ENCODE measurements around the gene MORC4.
A peak's percentile ranks its signal among the peaks of the same experiment; 100 is the strongest.
"Not testable (repeated sequence)": the region's sequence is repeated elsewhere in the genome, so short reads cannot be mapped to it uniquely, and the experiment has no call there.

The MORC4 gene

DNA sequence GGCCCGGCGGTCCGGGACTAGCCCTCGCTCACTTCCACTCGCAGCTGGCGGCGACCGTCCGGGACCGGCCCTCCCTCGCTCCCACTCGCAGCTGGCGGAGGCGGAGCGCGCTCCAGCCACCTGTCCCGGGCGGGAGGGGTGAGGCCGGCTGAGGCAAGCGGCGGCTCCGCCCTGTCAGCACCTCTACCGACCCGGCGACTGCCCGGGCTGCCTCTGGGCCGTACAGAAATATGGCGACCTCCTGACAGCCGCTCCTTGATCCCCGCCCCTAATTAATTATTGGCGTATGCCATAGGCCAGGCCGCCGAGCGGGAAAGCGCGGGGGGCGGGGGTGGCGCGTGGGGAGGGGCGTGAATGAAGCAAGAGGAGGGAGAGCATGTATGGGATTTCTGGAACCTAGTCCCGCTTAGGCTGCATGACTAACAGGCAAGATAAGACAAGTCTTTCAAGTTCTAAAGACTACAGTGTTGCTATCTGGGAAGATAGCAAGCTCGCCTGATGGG is at the start of gene MORC4:
Gene MORC4 (minus strand): TSS at position 200 of the 503 bp plus-strand sequence. CDS start 243 bp downstream, outside the sequence.
- peak; percentile 76 for DNase-seq

DNA sequence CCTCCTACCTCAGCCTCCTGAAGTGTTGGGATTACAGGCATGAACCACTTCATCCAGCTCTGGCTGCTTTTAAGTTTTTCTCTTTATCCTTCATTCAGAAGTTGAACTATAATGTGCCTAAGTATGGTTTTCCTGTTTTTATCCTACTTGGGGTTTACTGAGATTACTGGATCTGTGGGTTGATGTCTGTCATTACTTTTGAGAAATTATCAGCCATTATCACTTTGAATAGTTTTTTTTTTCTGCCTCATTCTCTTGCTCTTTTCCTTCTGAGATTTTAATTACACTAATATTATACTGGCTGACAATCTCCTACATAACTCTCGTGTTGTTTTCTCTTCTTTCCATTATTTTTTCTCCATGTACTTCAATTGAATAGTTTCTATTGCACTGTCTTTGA is 47.6 kb upstream of the MORC4 start:
- no peak for DNase-seq

DNA sequence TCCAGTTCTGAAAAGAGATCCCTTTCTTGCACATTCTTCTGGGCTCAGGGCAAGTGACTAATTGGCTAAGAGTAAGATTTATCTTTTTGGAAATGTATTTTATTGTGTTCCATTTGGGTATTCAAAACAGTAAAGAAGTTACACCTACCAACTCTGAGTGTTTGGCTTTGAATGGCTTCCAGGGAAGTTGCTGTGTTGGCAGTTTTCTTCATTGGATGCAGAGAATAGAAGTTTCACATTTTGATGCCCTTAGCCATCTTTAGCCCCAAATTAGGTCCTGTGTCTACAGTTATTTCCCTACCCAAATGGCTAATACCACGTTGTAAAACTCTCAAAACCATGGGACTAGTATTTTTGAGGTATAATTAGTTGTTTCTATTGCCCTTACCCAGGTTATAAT is 29.7 kb upstream of the MORC4 start:
- no peak for DNase-seq

DNA sequence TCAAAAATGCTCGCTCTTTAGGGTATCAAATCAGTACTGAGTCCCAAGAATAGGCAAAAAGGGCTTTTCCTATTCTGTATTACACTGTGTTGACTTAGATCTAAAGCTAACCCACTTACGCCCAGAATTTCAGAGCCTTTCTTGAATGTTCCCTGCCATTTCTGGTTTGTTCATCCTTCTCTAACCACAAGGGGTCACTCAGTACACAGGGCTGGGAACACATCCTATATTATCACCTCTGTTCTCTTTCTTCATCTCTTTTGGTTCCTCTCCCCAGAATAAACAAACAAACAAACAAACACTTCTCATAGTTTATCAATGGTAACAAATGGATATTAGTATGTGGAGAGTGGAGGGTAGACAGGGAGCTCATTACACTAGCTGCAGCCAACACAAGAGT is 25.5 kb upstream of the MORC4 start:
- DNase-seq = no peak

DNA sequence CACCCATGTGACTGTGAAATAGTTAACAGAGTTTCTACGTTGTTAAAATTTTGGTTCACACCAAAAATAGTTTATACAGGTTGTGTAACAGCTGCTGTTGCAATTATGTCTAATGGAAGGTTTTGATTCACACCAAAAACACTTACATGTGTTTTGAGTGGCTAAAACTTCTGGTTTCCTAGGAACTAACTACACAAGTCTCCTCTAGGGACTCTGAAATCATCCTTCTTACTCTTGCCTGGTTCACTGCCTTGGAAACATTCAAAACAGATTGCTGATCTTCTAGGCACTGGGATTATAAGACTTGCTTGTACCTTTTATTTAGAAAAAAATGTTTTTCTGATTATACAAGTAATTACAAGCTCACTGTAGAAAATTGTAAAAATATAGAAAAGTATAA is 14.9 kb upstream of the MORC4 start:
- DNase-seq = no peak

DNA sequence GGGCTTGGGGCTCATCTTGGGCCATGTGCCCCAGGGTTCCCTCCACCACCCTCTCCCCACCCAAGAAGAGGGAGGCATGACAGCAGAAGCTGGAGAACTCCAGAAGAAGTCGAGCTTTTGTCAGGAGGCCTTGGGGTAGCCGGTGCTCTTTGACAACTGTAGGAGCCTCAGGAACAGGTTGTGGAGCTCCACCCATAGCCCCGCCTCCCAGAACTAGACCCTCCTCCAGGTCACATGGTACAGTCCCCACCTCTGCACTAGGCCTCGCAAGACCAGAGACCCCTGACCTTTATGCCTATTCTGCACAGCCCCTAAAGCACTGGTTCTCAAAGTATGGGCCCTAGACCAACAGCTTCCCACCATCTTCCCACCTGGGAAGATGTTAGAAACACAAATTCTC is 8.0 kb upstream of the MORC4 start:
- no peak for DNase-seq

DNA sequence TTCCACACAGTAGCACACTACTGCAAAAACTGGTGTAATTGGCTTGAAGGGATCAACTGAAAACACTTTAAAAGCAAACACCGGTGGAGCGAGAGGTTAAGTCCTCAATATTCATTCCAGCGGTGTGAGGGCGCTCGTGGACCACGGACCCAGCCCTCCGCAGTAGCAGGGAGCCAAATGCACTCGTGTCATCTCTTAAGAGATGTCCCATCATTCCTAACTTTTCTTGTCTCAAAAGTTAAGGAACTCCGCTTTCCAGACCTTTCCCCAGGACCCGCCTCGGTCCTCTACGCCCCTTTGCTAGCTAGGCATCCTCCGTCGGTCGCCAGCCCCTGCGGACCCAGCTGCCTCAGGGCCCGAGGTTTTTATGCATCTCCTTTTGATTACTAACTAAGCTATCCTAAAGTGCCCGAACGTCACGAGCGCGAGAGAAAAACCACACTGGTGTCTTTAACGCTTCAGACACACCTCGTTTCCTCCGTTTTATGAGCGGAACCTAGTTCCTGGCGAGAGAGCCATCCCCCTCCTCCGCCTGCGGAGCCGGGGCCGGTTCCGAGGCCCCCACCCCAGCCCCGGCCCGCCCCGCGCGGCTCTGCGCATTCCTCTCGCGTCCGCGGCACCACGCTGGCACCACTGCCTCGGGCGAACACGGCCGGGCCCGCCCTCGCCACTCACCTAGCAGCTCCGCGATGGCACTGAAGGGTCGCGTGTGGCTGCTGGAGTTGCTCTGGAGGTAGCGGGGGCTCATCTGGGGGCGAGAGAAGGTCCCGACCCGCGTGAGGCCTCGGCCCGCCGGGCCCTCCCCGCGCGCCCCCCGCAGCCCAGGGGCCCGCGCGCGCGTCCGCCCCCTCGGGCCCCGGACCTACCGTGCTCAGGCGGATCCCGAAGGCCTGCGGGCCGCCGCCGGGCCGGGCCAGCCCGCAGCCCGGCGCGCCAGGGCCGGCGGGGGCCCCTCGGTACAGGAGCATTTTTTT is 723 bp downstream of the MORC4 start:
- peak; percentile 59 for DNase-seq

DNA sequence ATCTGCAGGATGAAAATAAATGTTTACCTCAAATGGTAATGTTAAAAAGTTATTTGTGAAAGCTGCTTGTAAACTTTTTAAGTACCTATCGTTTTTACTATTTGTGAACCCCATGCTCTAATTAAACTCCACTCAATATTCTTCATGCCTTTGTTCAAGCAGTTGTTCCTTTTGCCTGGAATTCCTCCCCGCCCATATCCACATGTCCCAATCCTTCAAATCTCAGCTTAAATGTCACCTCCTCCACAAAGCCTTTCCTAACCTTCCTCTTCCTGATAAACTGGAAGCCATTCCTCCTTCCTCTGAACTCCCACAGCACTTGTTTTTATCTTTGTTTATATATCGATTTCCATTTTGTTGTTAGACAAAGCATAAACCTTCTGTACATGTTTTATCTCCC is 2.4 kb downstream of the MORC4 start:
- no peak for DNase-seq

DNA sequence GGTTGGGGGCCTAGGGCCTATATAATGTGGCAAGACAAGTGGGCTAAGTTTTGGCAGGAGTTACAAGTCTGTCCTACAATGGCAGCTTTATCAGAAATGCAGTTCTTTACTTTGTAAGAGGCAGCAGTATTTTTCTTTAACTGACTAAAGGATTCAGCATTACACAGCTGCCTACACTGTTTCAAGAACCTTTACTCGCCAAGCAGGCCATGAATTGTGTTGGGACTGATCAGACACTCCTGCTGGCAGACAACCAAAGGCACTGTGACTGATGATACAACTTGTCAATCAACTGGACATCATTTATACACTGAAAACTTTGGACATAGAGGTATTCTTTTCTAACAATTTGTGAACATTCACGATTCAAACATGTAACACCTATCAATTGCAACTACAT is 4.3 kb downstream of the MORC4 start:
- no peak for DNase-seq

DNA sequence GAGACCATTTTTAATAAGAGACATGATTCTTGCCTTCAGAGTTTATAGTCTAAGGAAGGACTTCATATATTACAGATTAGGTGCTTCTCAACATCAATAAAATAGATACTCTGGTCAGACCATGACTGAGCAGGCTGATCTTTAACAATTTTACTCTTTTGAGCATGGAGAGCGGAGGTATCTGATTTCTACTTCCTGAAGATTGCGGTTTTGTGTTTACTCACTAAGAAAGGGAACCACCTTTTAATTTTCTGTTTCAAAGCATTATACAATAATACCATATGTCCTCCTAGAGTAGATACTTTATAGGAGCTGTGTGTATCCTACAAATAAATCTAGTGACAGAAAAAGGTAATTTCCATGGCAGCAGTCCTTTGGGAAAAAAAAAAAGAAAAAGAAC is 12.5 kb downstream of the MORC4 start:
- DNase-seq = no peak

DNA sequence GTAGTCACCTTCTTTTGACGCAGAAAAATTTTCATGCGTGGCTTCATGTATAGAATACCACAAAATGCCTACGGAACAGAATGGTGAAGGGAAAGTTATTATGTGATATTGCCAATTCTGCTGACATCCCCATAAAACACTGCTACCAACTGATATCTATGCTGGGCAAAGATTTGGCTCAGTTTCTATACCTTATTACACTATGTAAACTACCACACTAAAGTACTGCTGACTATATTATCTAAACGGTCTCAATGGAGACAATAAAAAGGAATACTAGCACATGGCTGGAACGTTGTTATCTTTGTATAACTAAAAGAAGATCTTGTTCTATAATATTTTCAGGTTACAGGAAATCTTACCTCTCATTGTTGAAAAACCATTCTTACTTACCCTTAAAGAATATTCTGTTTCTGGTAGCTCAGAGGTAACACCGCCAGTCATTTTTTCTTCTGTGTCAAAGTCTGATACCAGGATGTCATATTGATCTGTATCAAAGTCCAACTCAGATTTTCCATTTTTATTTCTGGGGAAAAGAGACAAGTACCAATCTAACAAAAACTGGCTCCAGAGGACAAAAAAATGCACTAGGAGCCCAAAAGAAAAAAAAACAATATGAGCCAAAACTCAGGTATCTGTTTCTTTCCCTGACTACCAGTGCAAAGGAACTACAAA is 18.9 kb downstream of the MORC4 start:
- no peak for DNase-seq

DNA sequence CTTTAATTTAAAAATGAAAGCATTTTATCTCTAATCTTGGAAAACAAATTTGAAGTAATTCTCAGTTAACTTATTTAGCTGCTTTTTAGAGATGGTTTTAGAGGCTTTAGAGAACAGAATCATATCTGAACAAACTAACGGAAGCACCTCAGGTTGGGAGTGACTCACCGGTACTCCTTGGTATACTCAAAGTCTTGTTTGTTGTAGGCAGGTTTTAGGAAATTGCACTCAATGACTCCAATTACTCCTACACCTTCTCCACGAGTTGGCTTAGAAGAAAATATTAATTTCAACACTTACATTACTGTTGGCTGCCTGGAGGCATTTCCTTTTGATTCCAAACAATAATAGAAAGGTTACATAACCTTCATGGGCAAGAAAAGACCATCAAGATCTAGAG is 23.6 kb downstream of the MORC4 start:
- DNase-seq = no peak

DNA sequence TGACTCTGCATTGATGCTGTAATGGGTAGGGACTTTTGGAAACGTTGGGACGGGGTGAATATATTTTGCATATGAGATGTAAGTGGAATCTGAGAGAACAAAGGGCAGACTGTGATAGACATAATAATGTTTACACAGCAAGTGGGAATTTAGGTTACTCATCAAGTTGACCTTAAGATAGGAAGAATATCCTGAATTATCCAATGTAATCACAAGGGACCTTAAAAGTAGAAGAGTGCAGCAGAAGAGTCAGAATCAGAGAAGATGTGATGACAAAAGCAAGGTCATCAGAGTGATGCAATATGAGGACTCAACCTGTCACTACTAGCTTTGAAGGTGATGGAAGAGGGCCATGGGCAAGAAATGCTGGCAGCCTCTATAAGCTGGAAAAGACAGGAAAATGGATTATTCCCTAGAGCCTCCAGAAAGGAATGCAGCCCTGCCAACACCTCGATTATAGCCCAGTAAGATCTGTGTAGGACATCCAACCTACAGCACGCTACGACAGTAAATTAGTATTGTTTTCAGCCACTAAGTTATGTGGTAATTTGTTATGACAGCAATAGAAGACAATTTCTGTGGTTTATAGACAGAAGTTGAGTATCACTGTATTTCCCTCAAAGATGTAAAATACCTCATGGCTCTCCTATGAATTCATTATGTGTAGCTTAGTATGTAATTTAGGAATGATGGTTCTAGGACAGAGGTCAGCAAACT is 26.4 kb downstream of the MORC4 start:
- DNase-seq = no peak

DNA sequence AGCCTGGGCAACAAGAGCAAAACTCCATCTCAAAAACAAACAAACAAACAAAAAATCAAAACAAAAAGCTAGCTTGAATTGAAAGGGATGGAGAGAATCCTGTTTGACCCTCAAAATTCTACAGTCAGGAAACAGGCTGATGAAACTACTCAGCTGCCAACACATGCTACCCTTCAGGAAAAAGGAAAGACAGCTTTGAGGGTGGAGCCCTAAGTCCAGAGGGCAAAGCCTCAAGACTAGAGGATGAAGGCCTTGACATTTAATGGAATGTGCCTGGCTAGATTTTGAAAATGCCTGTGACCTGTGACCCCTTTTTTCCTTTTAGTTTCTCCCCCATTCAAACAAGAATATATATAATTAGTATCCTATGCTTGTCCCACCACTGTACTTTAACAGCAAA is 27.1 kb downstream of the MORC4 start:
- DNase-seq = no peak

DNA sequence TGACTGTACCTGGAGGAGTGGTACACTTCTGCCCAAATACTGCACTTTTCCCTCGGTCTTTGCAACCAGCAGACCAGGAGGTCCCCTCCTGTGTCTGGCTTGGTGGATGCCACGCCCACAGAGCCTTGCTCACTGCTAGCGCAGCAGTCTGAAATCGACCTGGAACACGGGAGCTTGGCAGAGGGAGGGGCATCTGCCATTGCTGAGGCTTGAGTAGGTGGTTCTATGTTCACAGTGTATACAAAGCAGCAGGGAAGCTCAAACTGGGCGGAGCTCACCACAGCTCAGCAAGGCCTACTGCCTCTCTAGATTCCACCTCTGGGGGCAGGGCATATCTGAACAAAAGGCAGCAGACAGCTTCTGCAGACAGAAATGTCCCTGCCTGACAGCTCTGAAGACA is 33.5 kb downstream of the MORC4 start:
- not testable (repeated sequence) for DNase-seq

DNA sequence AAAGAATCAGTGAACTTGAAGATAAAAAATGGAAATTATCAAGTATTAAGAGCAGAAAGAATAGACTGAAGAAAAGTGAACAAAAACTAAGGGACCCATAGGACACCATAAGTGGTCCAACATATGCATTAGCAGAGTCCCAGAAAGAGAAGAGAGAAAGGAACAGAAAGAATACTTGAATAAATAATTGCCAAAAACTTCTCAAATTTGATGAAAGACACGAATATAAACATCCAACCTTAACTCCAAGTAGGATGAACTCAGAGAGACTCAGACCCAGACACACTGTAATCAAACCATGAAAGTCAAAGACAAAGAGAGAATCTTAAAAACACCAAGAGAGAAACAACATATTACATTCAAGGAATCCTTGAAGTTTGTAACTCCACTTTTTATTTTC is 35.7 kb downstream of the MORC4 start:
- no peak for DNase-seq

DNA sequence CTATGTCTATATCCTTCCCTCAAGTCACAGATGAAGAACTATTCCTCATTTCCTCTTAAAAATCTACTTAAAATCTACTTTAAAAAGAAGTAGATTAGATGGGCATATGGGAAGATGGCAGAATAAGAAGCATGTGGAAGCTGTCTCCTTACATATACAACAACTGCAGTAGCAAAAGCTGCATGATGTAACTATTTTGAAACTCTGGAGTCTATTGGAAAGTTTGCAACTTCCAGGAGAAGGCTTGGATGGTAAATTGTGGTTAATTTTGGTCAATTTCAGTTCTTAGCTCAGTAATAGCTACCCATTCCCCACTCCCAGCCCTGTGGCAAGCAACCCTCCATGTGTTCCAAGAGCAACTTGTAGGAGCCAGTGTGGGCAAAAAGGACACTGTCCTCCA is 36.9 kb downstream of the MORC4 start:
- DNase-seq = no peak

DNA sequence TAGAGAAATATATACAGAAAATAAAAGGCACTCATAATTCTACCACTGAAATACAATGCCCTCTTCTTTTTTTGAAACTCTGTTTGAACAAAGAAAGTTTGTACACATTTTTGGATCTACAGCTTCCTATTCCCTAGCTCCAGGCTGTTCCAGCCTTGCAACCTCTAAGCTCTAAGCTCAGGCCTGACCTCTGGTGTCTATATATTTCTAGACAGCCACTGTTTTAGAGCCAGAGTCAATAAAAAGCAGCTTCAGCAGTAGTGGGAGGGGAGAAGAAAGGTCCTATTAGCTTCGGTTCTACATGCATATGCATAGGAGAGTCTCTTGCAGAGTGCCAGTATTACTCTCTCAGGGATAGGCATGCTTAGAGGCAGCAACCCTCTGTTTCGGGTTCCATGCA is 40.1 kb downstream of the MORC4 start:
- DNase-seq = no peak

DNA sequence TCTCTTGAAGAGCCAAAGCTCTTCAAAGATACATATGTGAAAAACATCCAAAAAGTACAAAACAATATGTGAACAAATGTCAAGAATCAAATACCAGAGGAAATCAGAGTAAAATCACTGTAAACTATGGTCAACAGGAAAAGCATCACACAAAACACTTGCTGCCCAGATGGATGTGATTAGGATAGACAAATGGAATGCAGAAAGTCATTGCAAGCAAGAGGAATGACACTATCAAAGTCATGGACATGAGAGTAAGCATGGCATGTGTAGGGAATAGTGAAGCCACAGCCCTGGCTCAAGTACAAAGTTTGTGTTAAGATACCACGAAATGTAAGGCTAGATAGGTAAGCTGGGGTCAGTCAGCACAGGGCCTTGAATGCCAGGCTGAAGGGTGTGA is 42.2 kb downstream of the MORC4 start:
- no peak for DNase-seq

DNA sequence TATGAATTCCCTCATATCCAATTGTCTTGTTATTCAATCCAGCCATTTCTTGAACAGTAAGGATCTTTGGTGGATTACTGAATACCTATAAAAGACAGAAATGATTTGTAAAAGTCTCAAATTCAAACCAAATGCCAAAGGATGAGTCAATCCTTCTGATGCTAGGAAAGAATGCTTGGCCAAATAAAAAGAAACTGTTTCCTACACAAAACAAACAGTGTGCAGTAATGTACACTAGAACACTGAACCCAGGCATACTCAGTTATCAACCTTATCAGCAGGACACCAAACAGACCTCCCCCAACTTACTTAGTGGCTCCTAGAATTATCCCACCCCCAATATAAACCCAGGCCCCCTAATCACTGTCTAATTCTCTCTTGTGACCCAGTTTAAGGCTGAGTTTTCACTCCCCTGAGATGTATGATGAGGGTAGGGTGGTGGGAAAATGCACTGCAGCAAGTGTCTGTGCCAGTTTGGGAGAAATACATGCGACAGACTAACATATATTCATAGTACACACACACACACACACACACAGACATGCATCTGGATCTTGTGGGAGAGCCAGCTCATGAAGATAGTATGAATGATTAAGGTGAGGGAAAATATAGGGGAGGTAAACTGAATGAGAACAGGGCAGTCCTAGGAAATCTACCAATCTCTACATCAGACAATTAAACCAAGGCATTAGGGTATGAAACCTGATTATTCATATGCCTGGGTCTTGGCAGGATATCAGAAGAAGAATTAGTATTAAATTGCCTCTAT is 44.8 kb downstream of the MORC4 start:
- DNase-seq = no peak

DNA sequence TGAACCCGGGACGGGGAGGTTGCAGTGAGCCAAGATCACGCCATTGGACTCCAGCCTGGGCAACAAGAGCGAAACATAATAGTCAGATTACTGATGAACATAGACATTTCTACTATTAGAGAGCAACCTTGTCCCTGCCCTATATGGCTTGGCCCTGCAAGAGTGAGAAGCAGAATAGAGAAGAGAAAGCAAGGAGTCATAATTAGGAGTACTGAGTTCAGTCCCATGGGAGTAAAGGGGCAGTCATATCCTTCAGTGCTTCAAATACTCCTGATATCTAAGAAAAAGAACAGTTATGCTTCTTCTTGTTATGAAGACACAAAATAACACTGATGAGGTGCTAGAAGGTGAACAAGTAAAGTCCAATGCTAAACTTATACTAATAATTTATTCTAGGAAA is 46.0 kb downstream of the MORC4 start:
- no peak for DNase-seq

DNA sequence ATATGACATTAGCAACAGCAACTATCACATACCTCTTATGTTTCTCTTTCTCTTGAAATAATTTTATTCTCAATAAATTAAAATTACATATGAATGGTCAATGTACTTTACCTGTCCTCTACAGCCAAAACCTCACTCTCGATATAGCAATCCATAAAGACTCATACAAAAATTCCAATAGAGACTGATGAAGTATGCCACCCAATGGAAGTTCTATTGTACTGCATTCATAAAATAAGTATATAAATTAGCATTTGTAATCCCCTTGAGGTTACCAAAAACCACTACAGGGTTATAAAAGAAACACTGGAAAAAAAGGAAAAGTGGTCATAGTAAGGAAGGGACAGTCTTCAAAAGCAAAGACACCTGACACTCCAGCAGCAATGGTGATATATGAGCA is 47.0 kb downstream of the MORC4 start:
- DNase-seq = no peak

DNA sequence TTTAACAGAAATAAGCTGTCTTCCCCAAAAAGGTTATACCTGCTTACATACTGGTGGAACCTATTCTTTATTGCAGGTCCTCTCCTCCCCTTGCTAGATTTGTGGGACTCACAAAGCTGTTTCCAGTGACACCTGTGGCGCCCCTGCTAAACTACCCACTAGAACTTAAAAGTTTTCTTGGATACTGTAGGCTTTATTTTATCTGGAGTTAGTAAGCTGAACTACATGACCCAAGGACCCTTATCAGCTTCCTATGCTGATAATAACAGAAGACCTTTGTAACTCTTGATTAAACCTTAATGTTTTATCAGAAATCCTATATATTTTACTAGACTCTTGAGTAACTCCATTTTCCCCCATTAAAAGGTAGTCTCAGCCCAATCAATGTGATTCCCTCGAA is 47.5 kb downstream of the MORC4 start:
- DNase-seq = no peak
